OCI-LY3 (cell line): ENCODE results near the gene NRXN2.

Experiments used
- EZH2phosphoT487 ChIP-seq: fragments of 200-600 bp; shearing (Covaris generic); IDR thresholded peaks from 2 replicates; pipeline ENCODE4 v1.6.1; 2018; ENCODE audit warnings: antibody characterized with exemption, mixed run types, low read depth
- TF ChIP-seq, protein P1 (sequence below): fragments of 200-600, 300-600 bp; sonication (generic); IDR thresholded peaks from 2 replicates; pipeline ENCODE4 v1.5.1; 2014; ENCODE audit warnings: antibody characterized with exemption, low read length, low read depth

GRCh38 chr11:64739871-64740270, 16.9 kb upstream of the NRXN2 start:
- TF ChIP-seq, protein P1, sequence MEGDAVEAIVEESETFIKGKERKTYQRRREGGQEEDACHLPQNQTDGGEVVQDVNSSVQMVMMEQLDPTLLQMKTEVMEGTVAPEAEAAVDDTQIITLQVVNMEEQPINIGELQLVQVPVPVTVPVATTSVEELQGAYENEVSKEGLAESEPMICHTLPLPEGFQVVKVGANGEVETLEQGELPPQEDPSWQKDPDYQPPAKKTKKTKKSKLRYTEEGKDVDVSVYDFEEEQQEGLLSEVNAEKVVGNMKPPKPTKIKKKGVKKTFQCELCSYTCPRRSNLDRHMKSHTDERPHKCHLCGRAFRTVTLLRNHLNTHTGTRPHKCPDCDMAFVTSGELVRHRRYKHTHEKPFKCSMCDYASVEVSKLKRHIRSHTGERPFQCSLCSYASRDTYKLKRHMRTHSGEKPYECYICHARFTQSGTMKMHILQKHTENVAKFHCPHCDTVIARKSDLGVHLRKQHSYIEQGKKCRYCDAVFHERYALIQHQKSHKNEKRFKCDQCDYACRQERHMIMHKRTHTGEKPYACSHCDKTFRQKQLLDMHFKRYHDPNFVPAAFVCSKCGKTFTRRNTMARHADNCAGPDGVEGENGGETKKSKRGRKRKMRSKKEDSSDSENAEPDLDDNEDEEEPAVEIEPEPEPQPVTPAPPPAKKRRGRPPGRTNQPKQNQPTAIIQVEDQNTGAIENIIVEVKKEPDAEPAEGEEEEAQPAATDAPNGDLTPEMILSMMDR = no peak
- no peak for TF ChIP-seq EZH2phosphoT487
